Neural crest cell (in vitro differentiated cells): Measurements from ENCODE around the gene NFXL1. TPM values are rescaled to one million over a fixed set of nuclear protein-coding genes. Genes with fewer than 3 reads are reported as not detected.

Experiments
- DNase-seq: peaks from one replicate; pipeline ENCODE4 v3.0.0; 2021; ENCODE audit warnings: low read depth, mixed read lengths, low spot score
- H3K27ac Mint-ChIP-seq: one replicate; pipeline ENCODE4 v1.8.0; 2021; ENCODE audit warnings: mild to moderate bottlenecking, mixed read lengths; ENCODE audit not compliant: unreplicated experiment
- H3K27me3 Mint-ChIP-seq: 2 replicates; pipeline ENCODE4 v1.8.0; 2021; ENCODE audit warnings: low read depth, mild to moderate bottlenecking, mixed read lengths
- H3K36me3 Mint-ChIP-seq: 2 replicates; pipeline ENCODE4 v1.8.0; 2021; ENCODE audit warnings: low read depth, mild to moderate bottlenecking, mixed read lengths
- H3K4me1 Mint-ChIP-seq: 2 replicates; pipeline ENCODE4 v1.8.0; 2021; ENCODE audit warnings: mixed read lengths
- H3K4me3 Mint-ChIP-seq: one replicate; pipeline ENCODE4 v1.8.0; 2021; ENCODE audit warnings: mild to moderate bottlenecking, mixed read lengths
- H3K9me3 Mint-ChIP-seq: 2 replicates; pipeline ENCODE4 v1.8.0; 2021; ENCODE audit warnings: mixed read lengths
- CTCF ChIP-seq: fragments of 200-600 bp; sonication (generic); conservative IDR thresholded peaks from 2 replicates; pipeline ENCODE4 v1.5.0; 2021; ENCODE audit warnings: antibody characterized with exemption, mild to moderate bottlenecking
- total RNA-seq: library from RNA; stranded (reverse); gene quantifications from 2 replicates; pipeline ENCODE4 v1.2.1, GENCODE V29; 2021

Gene NFXL1
- total RNA-seq, 1 donor from 2014 or later = 18.5 TPM

GRCh38 chr4:47837908-47838294, 76.5 kb downstream of the NFXL1 start, which contains the start of gene CORIN:
Gene CORIN, minus strand, starts transcription at chr4:47838067. Its CDS starts 118 bp downstream, at chr4:47837949.
- Mint-ChIP-seq H3K36me3 (peaks cover 4% of the 10 kb centered on the region), H3K27ac (no peak within 1 kb of the TSS), H3K4me1 (peaks cover 16% of the 10 kb centered on the region), H3K9me3 (peaks cover 9% of the 10 kb centered on the region), H3K4me3 (peak within 1 kb of the TSS; percentile 90), H3K27me3 (peaks cover 47% of the 10 kb centered on the region)
- no peak for TF ChIP-seq CTCF
- no peak for DNase-seq

- peak; percentile 36 for DNase-seq
- Mint-ChIP-seq H3K4me3 (peak overlapping the region; percentile 90), H3K27ac (no peak overlapping the region), H3K27me3 (peaks cover 47% of the 10 kb centered on the region), H3K9me3 (peaks cover 9% of the 10 kb centered on the region), H3K4me1 (peaks cover 16% of the 10 kb centered on the region), H3K36me3 (peaks cover 3% of the 10 kb centered on the region)
- TF ChIP-seq CTCF = no peak
These were observed 77.1 kb downstream of the NFXL1 start for GRCh38 chr4:47837094-47837907.

- peaks cover 9% of the 10 kb centered on the region for H3K9me3 Mint-ChIP-seq
- peak overlapping the region; percentile 90 for H3K4me3 Mint-ChIP-seq
- H3K27ac Mint-ChIP-seq = no peak overlapping the region
- DNase-seq = peak; percentile 58
- peaks cover 47% of the 10 kb centered on the region for H3K27me3 Mint-ChIP-seq
- peaks cover 3% of the 10 kb centered on the region for H3K36me3 Mint-ChIP-seq
- H3K4me1 Mint-ChIP-seq = peaks cover 16% of the 10 kb centered on the region
- peak; percentile 75 for TF ChIP-seq CTCF
These were observed 77.7 kb downstream of the NFXL1 start for GRCh38 chr4:47836641-47837093.

- Mint-ChIP-seq H3K36me3 (peaks cover 3% of the 10 kb centered on the region), H3K27ac (no peak overlapping the region), H3K4me3 (no peak overlapping the region), H3K4me1 (peaks cover 16% of the 10 kb centered on the region), H3K9me3 (peaks cover 9% of the 10 kb centered on the region), H3K27me3 (peaks cover 43% of the 10 kb centered on the region)
- no peak for DNase-seq
- TF ChIP-seq CTCF = no peak
These were observed 78.9 kb downstream of the NFXL1 start for GRCh38 chr4:47835494-47835893.

- H3K4me3 Mint-ChIP-seq = no peak overlapping the region
- TF ChIP-seq CTCF = no peak
- peaks cover 4% of the 10 kb centered on the region for H3K4me1 Mint-ChIP-seq
- peaks cover 3% of the 10 kb centered on the region for H3K36me3 Mint-ChIP-seq
- H3K27ac Mint-ChIP-seq = no peak overlapping the region
- DNase-seq = no peak
- peaks cover 9% of the 10 kb centered on the region for H3K9me3 Mint-ChIP-seq
- H3K27me3 Mint-ChIP-seq = peaks cover 9% of the 10 kb centered on the region
These were observed 83.2 kb downstream of the NFXL1 start for GRCh38 chr4:47831026-47831679.
